GM12878 (cell line): ENCODE measurements around the gene DCDC2C.

Source experiments
- CTCF ChIP-seq, 3 experiments: IDR thresholded peaks in 2 of 3; conservative IDR thresholded peaks in 1 of 3; 2 replicates each; pipeline ENCODE4 v1.5.1; 2011; ENCODE audit warnings: low read depth in 3 of 3, low read length in 3 of 3, mild to moderate bottlenecking in 3 of 3, control low read depth in 2 of 3, moderate library complexity in 2 of 3, inconsistent platforms in 1 of 3, mixed read lengths in 1 of 3; ENCODE audit not compliant: control insufficient read depth in 2 of 3, insufficient read depth in 1 of 3; ENCODE audit errors: extremely low read depth in 1 of 3
- ZNF274 ChIP-seq: IDR thresholded peaks from one replicate; pipeline ENCODE4 v1.8.0; 2011; ENCODE audit not compliant: insufficient read length, insufficient read depth

DNA sequence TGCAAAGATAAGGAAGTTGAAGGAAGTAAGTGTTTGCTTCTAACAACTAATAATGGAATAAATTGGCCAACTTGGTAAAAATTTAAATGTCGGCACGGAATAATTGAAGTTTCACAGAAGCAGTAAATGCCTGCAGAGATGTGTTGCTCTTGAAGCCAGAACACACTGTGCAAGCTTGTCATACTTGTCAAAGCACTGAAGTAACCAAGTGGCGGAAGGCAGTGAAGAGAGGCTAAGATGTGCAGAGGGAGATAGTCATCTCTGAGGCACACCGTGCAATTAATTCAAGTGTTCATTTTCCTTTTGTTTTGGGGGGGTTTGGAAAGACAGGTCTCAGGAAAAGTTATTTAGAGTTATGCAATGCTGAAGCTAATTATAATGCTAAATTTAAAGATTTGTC, 5.2 kb downstream of the DCDC2C start:
- TF ChIP-seq CTCF (IDR thresholded peaks at IDR 0.05 in 2 of 3, conservative IDR thresholded peaks at IDR 0.05 in 1 of 3; ENCODE audit: control insufficient read depth in 2 of 3, extremely low read depth in 1 of 3, insufficient read depth in 1 of 3, low read depth in 3 of 3, low read length in 3 of 3) = no peak
- TF ChIP-seq ZNF274 = no peak
